Neutrophil (primary cell): ENCODE data around the gene NSG1.

ENCODE experiments used
- H3K27ac ChIP-seq: fragments of 200-600 bp; sonication (generic); 2 replicates; pipeline ENCODE4 v1.5.1; 2016; ENCODE audit warnings: mild to moderate bottlenecking, moderate library complexity
- H3K27me3 ChIP-seq: fragments of 200-600 bp; sonication (generic); 2 replicates; pipeline ENCODE4 v1.6.0; 2016; ENCODE audit warnings: mild to moderate bottlenecking
- H3K36me3 ChIP-seq: fragments of 200-600 bp; sonication (generic); 2 replicates; pipeline ENCODE4 v1.5.1; 2017
- H3K4me1 ChIP-seq, 2 experiments: fragments of 200-600 bp in 1 of 2; sonication (generic) in 1 of 2; 1 replicate in 1 of 2; 2 replicates in 1 of 2; pipeline versions ENCODE4 v1.5.1 to v1.6.1; 2013 to 2016; ENCODE audit warnings: low read depth in 1 of 2, low read length in 1 of 2, mild to moderate bottlenecking in 1 of 2, moderate library complexity in 1 of 2; ENCODE audit not compliant: control insufficient read depth in 1 of 2, insufficient read depth in 1 of 2
- H3K4me3 ChIP-seq, 2 experiments: fragments of 200-600 bp in 1 of 2; sonication (generic) in 1 of 2; 1 replicate in 1 of 2; 2 replicates in 1 of 2; pipeline ENCODE4 v1.5.1; 2013 to 2016; ENCODE audit warnings: low read depth in 1 of 2, low read length in 1 of 2, mild to moderate bottlenecking in 1 of 2, moderate library complexity in 1 of 2
- H3K9me3 ChIP-seq: fragments of 200-600 bp; sonication (generic); 2 replicates; pipeline ENCODE4 v1.5.1; 2016
- CTCF ChIP-seq: fragments of 200-600 bp; sonication (generic); IDR thresholded peaks from 2 replicates; pipeline ENCODE4 v1.5.1; 2016; ENCODE audit warnings: antibody characterized with exemption

Gene NSG1

GRCh38 chr4:4413373-4413725, 26.4 kb downstream of the NSG1 start:
- no peak overlapping the region for H3K4me3 ChIP-seq
- no peaks in the 10 kb centered on the region for H3K4me1 ChIP-seq
- no peak overlapping the region for H3K27ac ChIP-seq
- peaks cover 7% of the 10 kb centered on the region for H3K36me3 ChIP-seq
- no peak for TF ChIP-seq CTCF
- no peaks in the 10 kb centered on the region for H3K9me3 ChIP-seq
- no peaks in the 10 kb centered on the region for H3K27me3 ChIP-seq

- no peaks in the 10 kb centered on the region for H3K4me1 ChIP-seq
- H3K4me3 ChIP-seq, result no peak overlapping the region
- no peaks in the 10 kb centered on the region for H3K9me3 ChIP-seq
- H3K27me3 ChIP-seq, result no peaks in the 10 kb centered on the region
- TF ChIP-seq CTCF, result no peak
- H3K27ac ChIP-seq, result no peak overlapping the region
- H3K36me3 ChIP-seq, result peaks cover 12% of the 10 kb centered on the region
These were observed 26.9 kb downstream of the NSG1 start for GRCh38 chr4:4413806-4414205.

GRCh38 chr4:4415107-4415805, 28.4 kb downstream of the NSG1 start:
- Histone ChIP-seq H3K27ac (no peak overlapping the region), H3K27me3 (no peaks in the 10 kb centered on the region), H3K4me3 (no peak overlapping the region), H3K9me3 (no peaks in the 10 kb centered on the region), H3K36me3 (peaks cover 26% of the 10 kb centered on the region), H3K4me1 (no peaks in the 10 kb centered on the region)
- TF ChIP-seq CTCF, result no peak

- Histone ChIP-seq H3K36me3 (peaks cover 35% of the 10 kb centered on the region), H3K27ac (no peak overlapping the region)
- no peak for TF ChIP-seq CTCF
These were observed 29.2 kb downstream of the NSG1 start for GRCh38 chr4:4415806-4416805.

GRCh38 chr4:4416981-4417380, 30.1 kb downstream of the NSG1 start:
- no peak for TF ChIP-seq CTCF
- no peaks in the 10 kb centered on the region for H3K4me1 ChIP-seq
- no peaks in the 10 kb centered on the region for H3K9me3 ChIP-seq
- peaks cover 43% of the 10 kb centered on the region for H3K36me3 ChIP-seq
- no peak overlapping the region for H3K27ac ChIP-seq
- H3K27me3 ChIP-seq, result no peaks in the 10 kb centered on the region
- H3K4me3 ChIP-seq, result no peak overlapping the region

More at GRCh38 chr4:4415806-4416805, 29.2 kb downstream of the NSG1 start:
- H3K4me1 ChIP-seq, result no peaks in the 10 kb centered on the region
- no peaks in the 10 kb centered on the region for H3K9me3 ChIP-seq
- no peaks in the 10 kb centered on the region for H3K27me3 ChIP-seq
- no peak overlapping the region for H3K4me3 ChIP-seq
